ENCODE results near the gene FKBP1A. TPM values are rescaled to one million over a fixed set of nuclear protein-coding genes. Genes with fewer than 3 reads are reported as not detected.

Gene FKBP1A
- 196 and 210 TPM in 2 replicates for total RNA-seq (2021)
- long read RNA-seq, transcript FKBP1A-204 (5 exons, 1,622 nt), result major isoform, 1,464 of 1,560 reads
- long read RNA-seq, transcript FKBP1A-203 (4 exons, 976 nt), result minor isoform, 29 of 1,560 reads
- long read RNA-seq, transcript FKBP1A-211 (4 exons, 1,518 nt), result minor isoform, 10 of 1,560 reads
- long read RNA-seq, transcript FKBP1A-202 (4 exons, 747 nt), result minor isoform, 16 of 1,560 reads
- long read RNA-seq, partial matches to known transcripts, result 10 of 1,560 reads
- long read RNA-seq, other reads (novel, unspliced or antisense), result 23 of 1,560 reads

DNA sequence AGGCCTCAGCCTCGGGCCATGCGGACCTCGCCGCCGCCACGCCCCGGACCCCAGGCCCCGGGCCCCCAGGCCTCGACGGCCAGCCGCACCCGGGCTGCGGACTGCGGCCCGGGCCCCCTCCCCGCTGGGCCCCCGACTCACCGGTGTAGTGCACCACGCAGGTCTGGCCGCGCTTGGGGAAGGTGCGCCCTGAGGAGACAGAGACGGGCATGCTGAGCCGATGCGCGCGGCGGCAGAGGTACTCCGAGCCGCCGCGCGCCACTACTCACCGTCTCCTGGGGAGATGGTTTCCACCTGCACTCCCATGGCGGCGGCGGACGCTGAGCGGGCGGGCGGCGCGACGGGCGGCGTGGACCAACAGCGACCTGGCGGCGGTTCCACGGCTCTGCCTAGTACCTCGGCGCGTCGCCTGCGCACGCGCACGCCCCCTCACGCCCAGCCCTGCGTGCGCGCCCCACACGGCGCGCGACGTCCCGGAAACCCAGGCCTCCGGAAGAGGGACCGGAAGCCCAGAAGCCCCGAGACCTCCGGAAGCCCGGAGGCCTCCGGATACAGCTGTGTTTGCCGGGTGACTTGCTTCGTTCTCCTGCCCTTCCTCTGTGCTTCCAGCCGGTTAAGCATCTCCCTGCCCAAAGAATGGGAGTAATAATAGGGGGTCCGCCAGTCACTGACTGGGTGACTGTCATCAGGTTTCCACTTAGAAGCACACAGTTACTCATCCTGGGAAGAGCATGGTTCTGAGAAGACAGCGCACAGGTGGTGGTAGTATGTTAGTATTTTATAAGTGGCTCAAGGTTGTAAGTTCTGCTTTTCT lies at the start of gene FKBP1A:
TSS of gene FKBP1A (minus strand) at position 362 of the 814 bp plus-strand sequence. CDS start at position 306, 56 bp downstream.
- H3K9me3 Mint-ChIP-seq, result no peaks in the 10 kb centered on the region; a peak in 2 of 5 replicates
- H4K8ac ChIP-seq (replicated peaks; ENCODE audit: insufficient read length, low read depth, low read length), result no peak within 1 kb of the TSS
- peak within 1 kb of the TSS; percentile 39; the same call in 1 of the 2 replicates for H3K14ac ChIP-seq (ENCODE audit: insufficient read depth, low read length)
- H3K56ac ChIP-seq (ENCODE audit: insufficient read length, low read depth, low read length), result no peak within 1 kb of the TSS
- no peaks in the 10 kb centered on the region; the same call in 1 of the 2 replicates for H3K27me3 ChIP-seq (ENCODE audit: insufficient read depth, low read length)
- no peak within 1 kb of the TSS for H2BK12ac ChIP-seq (ENCODE audit: insufficient read length, low read depth, low read length)
- no CpG with 5 or more reads among the region's 79 CpGs for WGBS (ENCODE audit: extremely low coverage, insufficient read length, low lambda C conversion rate)
- H3K23ac ChIP-seq (ENCODE audit: insufficient read length, low read depth, low read length), result no peak within 1 kb of the TSS
- H3K4me3 Mint-ChIP-seq, result peak within 1 kb of the TSS; percentile 88 to 94
- peaks cover 5% of the 10 kb centered on the region for H3K79me1 ChIP-seq (ENCODE audit: insufficient read depth, low read depth, low read length, poor library complexity, severe bottlenecking)
- H3K9me3 ChIP-seq (ENCODE audit: control insufficient read depth, low read depth, low read length), result no peaks in the 10 kb centered on the region
- H2AK5ac ChIP-seq (ENCODE audit: insufficient read length, low read length), result no peak within 1 kb of the TSS
- no peak within 1 kb of the TSS for H2AFZ ChIP-seq (ENCODE audit: low read length)
- peak within 1 kb of the TSS; percentile 56 to 97 (median 80); a peak in 4 of 7 replicates for H3K27ac Mint-ChIP-seq
- H3K36me3 Mint-ChIP-seq (ENCODE audit: insufficient read depth in 1 of 3, low read depth in 3 of 3), result peaks cover 0 to 5% (median 3%) of the 10 kb centered on the region in 3 experiments; a peak in 4 of 7 replicates
- no peak within 1 kb of the TSS for H2BK20ac ChIP-seq (ENCODE audit: low read depth, low read length, poor library complexity, severe bottlenecking)
- peaks cover 13% of the 10 kb centered on the region for H3K23me2 ChIP-seq (ENCODE audit: insufficient read length, low read depth, low read length, poor library complexity, severe bottlenecking)
- no peak within 1 kb of the TSS for H3K4ac ChIP-seq (ENCODE audit: low read depth, low read length)
- TF ChIP-seq, protein P1, sequence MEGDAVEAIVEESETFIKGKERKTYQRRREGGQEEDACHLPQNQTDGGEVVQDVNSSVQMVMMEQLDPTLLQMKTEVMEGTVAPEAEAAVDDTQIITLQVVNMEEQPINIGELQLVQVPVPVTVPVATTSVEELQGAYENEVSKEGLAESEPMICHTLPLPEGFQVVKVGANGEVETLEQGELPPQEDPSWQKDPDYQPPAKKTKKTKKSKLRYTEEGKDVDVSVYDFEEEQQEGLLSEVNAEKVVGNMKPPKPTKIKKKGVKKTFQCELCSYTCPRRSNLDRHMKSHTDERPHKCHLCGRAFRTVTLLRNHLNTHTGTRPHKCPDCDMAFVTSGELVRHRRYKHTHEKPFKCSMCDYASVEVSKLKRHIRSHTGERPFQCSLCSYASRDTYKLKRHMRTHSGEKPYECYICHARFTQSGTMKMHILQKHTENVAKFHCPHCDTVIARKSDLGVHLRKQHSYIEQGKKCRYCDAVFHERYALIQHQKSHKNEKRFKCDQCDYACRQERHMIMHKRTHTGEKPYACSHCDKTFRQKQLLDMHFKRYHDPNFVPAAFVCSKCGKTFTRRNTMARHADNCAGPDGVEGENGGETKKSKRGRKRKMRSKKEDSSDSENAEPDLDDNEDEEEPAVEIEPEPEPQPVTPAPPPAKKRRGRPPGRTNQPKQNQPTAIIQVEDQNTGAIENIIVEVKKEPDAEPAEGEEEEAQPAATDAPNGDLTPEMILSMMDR (conservative IDR thresholded peaks at IDR 0.05), result no peak
- H2BK5ac ChIP-seq (ENCODE audit: insufficient read length, low read length), result no peak within 1 kb of the TSS
- peak; percentile 82 for DNase-seq
- no peak within 1 kb of the TSS for H4K91ac ChIP-seq (ENCODE audit: insufficient read length, low read depth, low read length)
- peak within 1 kb of the TSS; percentile 45 for H3K9ac ChIP-seq (ENCODE audit: extremely low read depth, insufficient read length, low read length)
- H3K79me2 ChIP-seq (ENCODE audit: insufficient read depth, low read length), result peaks cover 38% of the 10 kb centered on the region; the same call in 1 of the 2 replicates
- peaks cover 19% of the 10 kb centered on the region; the same call in 1 of the 2 replicates for H3K4me1 ChIP-seq (ENCODE audit: insufficient read depth, low read length)
- H3K18ac ChIP-seq (ENCODE audit: insufficient read length, low read depth, low read length), result no peak within 1 kb of the TSS
- no peak within 1 kb of the TSS for H3T11ph ChIP-seq (ENCODE audit: low read length)
- peaks cover 43% of the 10 kb centered on the region for H3K27me3 Mint-ChIP-seq (ENCODE audit: low read depth)
- H2BK15ac ChIP-seq (ENCODE audit: low read depth, low read length), result no peak within 1 kb of the TSS
- H4K20me1 ChIP-seq (ENCODE audit: control insufficient read depth, insufficient read depth, insufficient read length), result peaks cover 6% of the 10 kb centered on the region
- no peak within 1 kb of the TSS for H2BK120ac ChIP-seq (ENCODE audit: low read depth, low read length, poor library complexity, severe bottlenecking)
- H3K27ac ChIP-seq (ENCODE audit: insufficient read length, low read depth, low read length), result no peak within 1 kb of the TSS
- H3K4me2 ChIP-seq (ENCODE audit: insufficient read depth, insufficient read length, low read length), result peak within 1 kb of the TSS; percentile 99
- H3K4me1 Mint-ChIP-seq, result peaks cover 32 to 40% of the 10 kb centered on the region in 2 experiments
- no peak within 1 kb of the TSS for H4K5ac ChIP-seq (ENCODE audit: insufficient read length, low read depth, low read length)

Measured in H9 (cell line).